Measurements from ENCODE around the gene ACTR8.

Gene ACTR8

GRCh38 chr3:53890726-53891475 is 8.9 kb upstream of the ACTR8 start:
- Histone ChIP-seq H3K4me3 (ENCODE audit: low read depth, low read length) (peak overlapping the region; percentile 83), H3K9me3 (ENCODE audit: control insufficient read depth, insufficient read depth, low read length) (no peaks in the 10 kb centered on the region), H3K36me3 (ENCODE audit: control insufficient read depth, insufficient read depth, low read length) (peaks cover 3% of the 10 kb centered on the region), H3K4me1 (ENCODE audit: control insufficient read depth, insufficient read depth, low read length) (no peaks in the 10 kb centered on the region), H3K9ac (ENCODE audit: low read depth, low read length) (peak overlapping the region; percentile 57), H3K27me3 (ENCODE audit: control insufficient read depth, insufficient read depth, low read length) (no peaks in the 10 kb centered on the region)

- H3K27me3 ChIP-seq (ENCODE audit: control insufficient read depth, insufficient read depth, low read length), result no peaks in the 10 kb centered on the region
- H3K4me1 ChIP-seq (ENCODE audit: control insufficient read depth, insufficient read depth, low read length), result no peaks in the 10 kb centered on the region
- peaks cover 7% of the 10 kb centered on the region for H3K36me3 ChIP-seq (ENCODE audit: control insufficient read depth, insufficient read depth, low read length)
- no peak overlapping the region for H3K9ac ChIP-seq (ENCODE audit: low read depth, low read length)
- H3K4me3 ChIP-seq (ENCODE audit: low read depth, low read length), result no peak overlapping the region
- H3K9me3 ChIP-seq (ENCODE audit: control insufficient read depth, insufficient read depth, low read length), result no peaks in the 10 kb centered on the region
Measured at GRCh38 chr3:53888232-53888631, 6.3 kb upstream of the ACTR8 start.

GRCh38 chr3:53887446-53887845 is 5.5 kb upstream of the ACTR8 start:
- Histone ChIP-seq H3K27me3 (ENCODE audit: control insufficient read depth, insufficient read depth, low read length) (no peaks in the 10 kb centered on the region), H3K4me1 (ENCODE audit: control insufficient read depth, insufficient read depth, low read length) (peaks cover 1% of the 10 kb centered on the region), H3K9me3 (ENCODE audit: control insufficient read depth, insufficient read depth, low read length) (no peaks in the 10 kb centered on the region), H3K4me3 (ENCODE audit: low read depth, low read length) (no peak overlapping the region), H3K36me3 (ENCODE audit: control insufficient read depth, insufficient read depth, low read length) (peaks cover 7% of the 10 kb centered on the region), H3K9ac (ENCODE audit: low read depth, low read length) (no peak overlapping the region)

- H3K4me3 ChIP-seq (ENCODE audit: low read depth, low read length), result no peak overlapping the region
- H3K9ac ChIP-seq (ENCODE audit: low read depth, low read length), result no peak overlapping the region
- no peaks in the 10 kb centered on the region for H3K9me3 ChIP-seq (ENCODE audit: control insufficient read depth, insufficient read depth, low read length)
- H3K36me3 ChIP-seq (ENCODE audit: control insufficient read depth, insufficient read depth, low read length), result peaks cover 6% of the 10 kb centered on the region
- no peaks in the 10 kb centered on the region for H3K27me3 ChIP-seq (ENCODE audit: control insufficient read depth, insufficient read depth, low read length)
- peaks cover 7% of the 10 kb centered on the region for H3K4me1 ChIP-seq (ENCODE audit: control insufficient read depth, insufficient read depth, low read length)
Measured at GRCh38 chr3:53885239-53885638, 3.3 kb upstream of the ACTR8 start.

GRCh38 chr3:53884623-53885022 is 2.7 kb upstream of the ACTR8 start:
- Histone ChIP-seq H3K4me1 (ENCODE audit: control insufficient read depth, insufficient read depth, low read length) (peaks cover 7% of the 10 kb centered on the region), H3K9me3 (ENCODE audit: control insufficient read depth, insufficient read depth, low read length) (no peaks in the 10 kb centered on the region)

GRCh38 chr3:53883008-53883407 is 1.1 kb upstream of the ACTR8 start:
- Histone ChIP-seq H3K4me3 (ENCODE audit: low read depth, low read length) (no peak overlapping the region), H3K36me3 (ENCODE audit: control insufficient read depth, insufficient read depth, low read length) (peaks cover 10% of the 10 kb centered on the region), H3K9me3 (ENCODE audit: control insufficient read depth, insufficient read depth, low read length) (no peaks in the 10 kb centered on the region), H3K9ac (ENCODE audit: low read depth, low read length) (no peak overlapping the region), H3K27me3 (ENCODE audit: control insufficient read depth, insufficient read depth, low read length) (no peaks in the 10 kb centered on the region), H3K4me1 (ENCODE audit: control insufficient read depth, insufficient read depth, low read length) (peaks cover 7% of the 10 kb centered on the region)

More at GRCh38 chr3:53884623-53885022, 2.7 kb upstream of the ACTR8 start:
- Histone ChIP-seq H3K4me3 (ENCODE audit: low read depth, low read length) (no peak overlapping the region), H3K27me3 (ENCODE audit: control insufficient read depth, insufficient read depth, low read length) (no peaks in the 10 kb centered on the region), H3K36me3 (ENCODE audit: control insufficient read depth, insufficient read depth, low read length) (peaks cover 6% of the 10 kb centered on the region), H3K9ac (ENCODE audit: low read depth, low read length) (no peak overlapping the region)

- Histone ChIP-seq H3K9ac (ENCODE audit: low read depth, low read length) (peak overlapping the region; percentile 98), H3K9me3 (ENCODE audit: control insufficient read depth, insufficient read depth, low read length) (no peaks in the 10 kb centered on the region), H3K36me3 (ENCODE audit: control insufficient read depth, insufficient read depth, low read length) (peaks cover 10% of the 10 kb centered on the region)
Measured at GRCh38 chr3:53880396-53881345, 1.3 kb downstream of the ACTR8 start.

GRCh38 chr3:53865732-53866499 is 16.0 kb downstream of the ACTR8 start:
- Histone ChIP-seq H3K27me3 (ENCODE audit: control insufficient read depth, insufficient read depth, low read length) (no peaks in the 10 kb centered on the region), H3K4me1 (ENCODE audit: control insufficient read depth, insufficient read depth, low read length) (no peaks in the 10 kb centered on the region), H3K36me3 (ENCODE audit: control insufficient read depth, insufficient read depth, low read length) (peaks cover 14% of the 10 kb centered on the region), H3K4me3 (ENCODE audit: low read depth, low read length) (no peak overlapping the region), H3K9me3 (ENCODE audit: control insufficient read depth, insufficient read depth, low read length) (no peaks in the 10 kb centered on the region), H3K9ac (ENCODE audit: low read depth, low read length) (no peak overlapping the region)

More at GRCh38 chr3:53880396-53881345, 1.3 kb downstream of the ACTR8 start:
- peaks cover 7% of the 10 kb centered on the region for H3K4me1 ChIP-seq (ENCODE audit: control insufficient read depth, insufficient read depth, low read length)
- H3K4me3 ChIP-seq (ENCODE audit: low read depth, low read length), result peak overlapping the region; percentile 93
- no peaks in the 10 kb centered on the region for H3K27me3 ChIP-seq (ENCODE audit: control insufficient read depth, insufficient read depth, low read length)

GRCh38 chr3:53863145-53863544 is 18.8 kb downstream of the ACTR8 start:
- no peaks in the 10 kb centered on the region for H3K9me3 ChIP-seq (ENCODE audit: control insufficient read depth, insufficient read depth, low read length)
- no peak overlapping the region for H3K4me3 ChIP-seq (ENCODE audit: low read depth, low read length)
- peaks cover 7% of the 10 kb centered on the region for H3K36me3 ChIP-seq (ENCODE audit: control insufficient read depth, insufficient read depth, low read length)
- H3K9ac ChIP-seq (ENCODE audit: low read depth, low read length), result no peak overlapping the region
- H3K4me1 ChIP-seq (ENCODE audit: control insufficient read depth, insufficient read depth, low read length), result no peaks in the 10 kb centered on the region
- H3K27me3 ChIP-seq (ENCODE audit: control insufficient read depth, insufficient read depth, low read length), result no peaks in the 10 kb centered on the region

- H3K4me3 ChIP-seq (ENCODE audit: low read depth, low read length), result no peak overlapping the region
- H3K27me3 ChIP-seq (ENCODE audit: control insufficient read depth, insufficient read depth, low read length), result no peaks in the 10 kb centered on the region
- H3K9me3 ChIP-seq (ENCODE audit: control insufficient read depth, insufficient read depth, low read length), result no peaks in the 10 kb centered on the region
- H3K9ac ChIP-seq (ENCODE audit: low read depth, low read length), result no peak overlapping the region
- peaks cover 5% of the 10 kb centered on the region for H3K36me3 ChIP-seq (ENCODE audit: control insufficient read depth, insufficient read depth, low read length)
- H3K4me1 ChIP-seq (ENCODE audit: control insufficient read depth, insufficient read depth, low read length), result no peaks in the 10 kb centered on the region
Measured at GRCh38 chr3:53862241-53862640, 19.7 kb downstream of the ACTR8 start.

- Histone ChIP-seq H3K9ac (ENCODE audit: low read depth, low read length) (no peak overlapping the region), H3K4me1 (ENCODE audit: control insufficient read depth, insufficient read depth, low read length) (no peaks in the 10 kb centered on the region), H3K27me3 (ENCODE audit: control insufficient read depth, insufficient read depth, low read length) (no peaks in the 10 kb centered on the region), H3K9me3 (ENCODE audit: control insufficient read depth, insufficient read depth, low read length) (no peaks in the 10 kb centered on the region), H3K36me3 (ENCODE audit: control insufficient read depth, insufficient read depth, low read length) (peaks cover 5% of the 10 kb centered on the region), H3K4me3 (ENCODE audit: low read depth, low read length) (no peak overlapping the region)
Measured at GRCh38 chr3:53860196-53860595, 21.8 kb downstream of the ACTR8 start.

All from iPS-15b (cell line).